HFF-Myc (cell line): Measurements from ENCODE around the gene RUSF1.

Experiments used
- DNase-seq: peaks from one replicate; pipeline ENCODE4 v3.0.0-alpha.2; 2011; ENCODE audit warnings: low read depth; ENCODE audit errors: extremely low read depth
- H3K4me3 ChIP-seq: replicated peaks from 2 replicates; pipeline ENCODE4 v1.5.1; 2011; ENCODE audit warnings: low read depth, mild to moderate bottlenecking, control low read depth, low read length
- CTCF ChIP-seq: IDR thresholded peaks from 2 replicates; pipeline ENCODE4 v1.5.1; 2012; ENCODE audit warnings: mild to moderate bottlenecking, low read depth, low read length, control low read depth; ENCODE audit errors: missing control alignments

Gene RUSF1

GRCh38 chr16:31502981-31503380, 5.2 kb downstream of the RUSF1 start:
- no peak for DNase-seq
- H3K4me3 ChIP-seq, result no peak overlapping the region
- no peak for TF ChIP-seq CTCF

GRCh38 chr16:31501966-31502348, 6.2 kb downstream of the RUSF1 start:
- TF ChIP-seq CTCF, result no peak
- no peak for DNase-seq
- H3K4me3 ChIP-seq, result no peak overlapping the region

GRCh38 chr16:31501226-31501965, 6.8 kb downstream of the RUSF1 start:
- no peak for TF ChIP-seq CTCF
- DNase-seq, result no peak
- no peak overlapping the region for H3K4me3 ChIP-seq

GRCh38 chr16:31499928-31500327, 8.3 kb downstream of the RUSF1 start:
- no peak for TF ChIP-seq CTCF
- H3K4me3 ChIP-seq, result no peak overlapping the region
- DNase-seq, result no peak

- no peak for TF ChIP-seq CTCF
Observed at GRCh38 chr16:31498493-31498892, 9.7 kb downstream of the RUSF1 start.

GRCh38 chr16:31496670-31497069, 11.5 kb downstream of the RUSF1 start:
- no peak overlapping the region for H3K4me3 ChIP-seq
- no peak for DNase-seq
- no peak for TF ChIP-seq CTCF

More at GRCh38 chr16:31498493-31498892, 9.7 kb downstream of the RUSF1 start:
- no peak overlapping the region for H3K4me3 ChIP-seq
- no peak for DNase-seq
